SK-N-MC (cell line): ENCODE results near the gene NMNAT2.

Experiments used
- EZH2 ChIP-seq: fragments of 200-600 bp; sonication (generic); IDR thresholded peaks from one replicate; pipeline ENCODE4 v1.6.1; 2017; ENCODE audit warnings: antibody characterized with exemption
- POLR2AphosphoS5 ChIP-seq: IDR thresholded peaks from 2 replicates; pipeline ENCODE4 v1.6.1; 2012; ENCODE audit warnings: mild to moderate bottlenecking, low read depth, low read length, borderline replicate concordance

GRCh38 chr1:183291802-183292514 lies 126.2 kb downstream of the NMNAT2 start:
- TF ChIP-seq EZH2 (no peak), POLR2AphosphoS5 (no peak)
